Measurements from ENCODE around the gene HS3ST5.

GRCh38 chr6:114291428-114291827, 51.4 kb downstream of the HS3ST5 start:
- no peak for TF ChIP-seq CTCF (IDR thresholded peaks at IDR 0.05; ENCODE audit: low read depth, low read length, missing input control)
- TF ChIP-seq HNF4A (conservative IDR thresholded peaks at IDR 0.05) = no peak
- TF ChIP-seq HNF4G (IDR thresholded peaks at IDR 0.05) = no peak
- TF ChIP-seq YY1 (IDR thresholded peaks at IDR 0.05) = no peak
- TF ChIP-seq GABPA (IDR thresholded peaks at IDR 0.05 in 1 of 2, conservative IDR thresholded peaks at IDR 0.05 in 1 of 2) = no peak
- TF ChIP-seq, protein P1, sequence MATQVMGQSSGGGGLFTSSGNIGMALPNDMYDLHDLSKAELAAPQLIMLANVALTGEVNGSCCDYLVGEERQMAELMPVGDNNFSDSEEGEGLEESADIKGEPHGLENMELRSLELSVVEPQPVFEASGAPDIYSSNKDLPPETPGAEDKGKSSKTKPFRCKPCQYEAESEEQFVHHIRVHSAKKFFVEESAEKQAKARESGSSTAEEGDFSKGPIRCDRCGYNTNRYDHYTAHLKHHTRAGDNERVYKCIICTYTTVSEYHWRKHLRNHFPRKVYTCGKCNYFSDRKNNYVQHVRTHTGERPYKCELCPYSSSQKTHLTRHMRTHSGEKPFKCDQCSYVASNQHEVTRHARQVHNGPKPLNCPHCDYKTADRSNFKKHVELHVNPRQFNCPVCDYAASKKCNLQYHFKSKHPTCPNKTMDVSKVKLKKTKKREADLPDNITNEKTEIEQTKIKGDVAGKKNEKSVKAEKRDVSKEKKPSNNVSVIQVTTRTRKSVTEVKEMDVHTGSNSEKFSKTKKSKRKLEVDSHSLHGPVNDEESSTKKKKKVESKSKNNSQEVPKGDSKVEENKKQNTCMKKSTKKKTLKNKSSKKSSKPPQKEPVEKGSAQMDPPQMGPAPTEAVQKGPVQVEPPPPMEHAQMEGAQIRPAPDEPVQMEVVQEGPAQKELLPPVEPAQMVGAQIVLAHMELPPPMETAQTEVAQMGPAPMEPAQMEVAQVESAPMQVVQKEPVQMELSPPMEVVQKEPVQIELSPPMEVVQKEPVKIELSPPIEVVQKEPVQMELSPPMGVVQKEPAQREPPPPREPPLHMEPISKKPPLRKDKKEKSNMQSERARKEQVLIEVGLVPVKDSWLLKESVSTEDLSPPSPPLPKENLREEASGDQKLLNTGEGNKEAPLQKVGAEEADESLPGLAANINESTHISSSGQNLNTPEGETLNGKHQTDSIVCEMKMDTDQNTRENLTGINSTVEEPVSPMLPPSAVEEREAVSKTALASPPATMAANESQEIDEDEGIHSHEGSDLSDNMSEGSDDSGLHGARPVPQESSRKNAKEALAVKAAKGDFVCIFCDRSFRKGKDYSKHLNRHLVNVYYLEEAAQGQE (IDR thresholded peaks at IDR 0.05) = no peak
- TF ChIP-seq EGR1 (IDR thresholded peaks at IDR 0.05; ENCODE audit: low read depth in 2 of 2) = no peak
- TF ChIP-seq, protein P2, sequence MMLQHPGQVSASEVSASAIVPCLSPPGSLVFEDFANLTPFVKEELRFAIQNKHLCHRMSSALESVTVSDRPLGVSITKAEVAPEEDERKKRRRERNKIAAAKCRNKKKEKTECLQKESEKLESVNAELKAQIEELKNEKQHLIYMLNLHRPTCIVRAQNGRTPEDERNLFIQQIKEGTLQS (IDR thresholded peaks at IDR 0.05) = no peak
- no peak for TF ChIP-seq RAD21 (IDR thresholded peaks at IDR 0.05)
- TF ChIP-seq MAX (IDR thresholded peaks at IDR 0.05) = no peak
- no peak for TF ChIP-seq JUND (IDR thresholded peaks at IDR 0.05)
- TF ChIP-seq, protein P3, sequence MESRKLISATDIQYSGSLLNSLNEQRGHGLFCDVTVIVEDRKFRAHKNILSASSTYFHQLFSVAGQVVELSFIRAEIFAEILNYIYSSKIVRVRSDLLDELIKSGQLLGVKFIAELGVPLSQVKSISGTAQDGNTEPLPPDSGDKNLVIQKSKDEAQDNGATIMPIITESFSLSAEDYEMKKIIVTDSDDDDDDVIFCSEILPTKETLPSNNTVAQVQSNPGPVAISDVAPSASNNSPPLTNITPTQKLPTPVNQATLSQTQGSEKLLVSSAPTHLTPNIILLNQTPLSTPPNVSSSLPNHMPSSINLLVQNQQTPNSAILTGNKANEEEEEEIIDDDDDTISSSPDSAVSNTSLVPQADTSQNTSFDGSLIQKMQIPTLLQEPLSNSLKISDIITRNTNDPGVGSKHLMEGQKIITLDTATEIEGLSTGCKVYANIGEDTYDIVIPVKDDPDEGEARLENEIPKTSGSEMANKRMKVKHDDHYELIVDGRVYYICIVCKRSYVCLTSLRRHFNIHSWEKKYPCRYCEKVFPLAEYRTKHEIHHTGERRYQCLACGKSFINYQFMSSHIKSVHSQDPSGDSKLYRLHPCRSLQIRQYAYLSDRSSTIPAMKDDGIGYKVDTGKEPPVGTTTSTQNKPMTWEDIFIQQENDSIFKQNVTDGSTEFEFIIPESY (IDR thresholded peaks at IDR 0.05) = no peak
- TF ChIP-seq SP1 (IDR thresholded peaks at IDR 0.05) = no peak
- TF ChIP-seq TAF1 (conservative IDR thresholded peaks at IDR 0.05) = no peak
